ENCODE measurements around the gene ZNF804A.

Gene ZNF804A

DNA sequence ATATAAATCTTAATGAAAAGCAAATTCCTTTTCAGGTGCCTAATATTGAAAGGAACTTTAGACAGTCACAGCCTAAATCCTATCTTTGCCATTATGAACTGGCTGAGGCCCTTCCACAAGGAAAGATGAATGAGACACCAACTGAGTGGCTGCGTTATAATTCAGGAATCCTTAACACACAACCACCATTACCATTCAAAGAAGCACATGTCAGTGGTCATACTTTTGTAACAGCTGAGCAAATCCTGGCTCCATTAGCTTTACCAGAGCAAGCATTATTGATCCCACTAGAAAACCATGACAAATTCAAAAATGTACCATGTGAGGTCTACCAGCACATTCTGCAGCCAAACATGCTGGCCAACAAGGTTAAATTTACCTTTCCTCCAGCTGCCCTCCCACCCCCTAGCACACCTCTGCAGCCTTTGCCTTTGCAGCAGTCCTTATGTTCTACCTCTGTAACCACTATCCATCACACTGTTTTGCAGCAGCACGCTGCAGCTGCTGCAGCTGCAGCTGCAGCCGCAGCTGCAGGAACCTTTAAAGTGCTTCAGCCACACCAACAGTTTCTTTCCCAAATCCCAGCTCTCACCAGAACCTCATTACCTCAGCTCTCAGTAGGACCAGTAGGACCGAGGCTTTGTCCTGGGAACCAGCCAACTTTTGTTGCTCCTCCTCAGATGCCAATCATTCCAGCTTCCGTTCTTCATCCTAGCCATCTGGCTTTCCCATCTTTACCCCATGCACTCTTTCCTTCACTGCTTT lies 340.1 kb downstream of the ZNF804A start:
- no peak for DNase-seq (ENCODE audit: low spot score)

GRCh38 chr2:184945326-184945725 lies 347.0 kb downstream of the ZNF804A start:
- no peak for DNase-seq (ENCODE audit: low spot score)

DNA sequence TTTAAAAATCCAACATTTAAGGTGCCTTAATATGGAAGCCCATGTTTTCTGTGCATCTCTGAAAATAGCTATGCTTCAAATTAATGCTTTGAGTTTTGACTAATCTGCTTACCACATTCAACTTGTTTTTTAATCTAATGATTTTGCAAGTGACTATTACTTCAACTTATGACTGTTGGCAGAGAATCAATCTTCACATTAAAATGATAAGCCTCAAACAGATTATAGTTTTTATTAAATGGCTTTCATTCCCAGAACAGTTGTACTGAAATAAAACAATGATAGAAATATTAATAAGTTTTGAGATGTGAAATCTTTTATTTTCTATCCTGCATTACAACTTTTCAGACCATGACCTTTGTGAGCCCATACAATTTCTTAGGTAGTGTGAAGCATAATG lies 347.5 kb downstream of the ZNF804A start:
- DNase-seq (ENCODE audit: low spot score), result no peak

DNA sequence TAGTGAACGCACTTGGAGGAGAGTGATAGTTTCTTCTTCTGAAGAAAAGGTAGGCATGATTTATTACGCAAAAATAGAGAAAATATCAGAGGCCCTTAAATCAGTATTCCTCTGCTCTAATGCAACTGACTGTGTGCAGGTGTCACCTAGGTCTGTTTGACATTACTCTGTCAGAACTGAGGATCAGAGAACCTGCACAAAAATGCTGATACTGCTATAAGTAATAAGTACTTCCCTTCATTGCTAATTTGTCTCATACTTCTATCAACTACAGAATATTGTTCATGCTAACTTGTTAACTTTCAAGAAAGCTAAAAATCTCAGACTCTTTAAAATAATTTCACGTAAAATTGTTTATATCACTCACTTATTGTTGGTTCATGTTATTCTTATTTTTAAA lies 358.5 kb downstream of the ZNF804A start:
- no peak for DNase-seq (ENCODE audit: low spot score)

DNA sequence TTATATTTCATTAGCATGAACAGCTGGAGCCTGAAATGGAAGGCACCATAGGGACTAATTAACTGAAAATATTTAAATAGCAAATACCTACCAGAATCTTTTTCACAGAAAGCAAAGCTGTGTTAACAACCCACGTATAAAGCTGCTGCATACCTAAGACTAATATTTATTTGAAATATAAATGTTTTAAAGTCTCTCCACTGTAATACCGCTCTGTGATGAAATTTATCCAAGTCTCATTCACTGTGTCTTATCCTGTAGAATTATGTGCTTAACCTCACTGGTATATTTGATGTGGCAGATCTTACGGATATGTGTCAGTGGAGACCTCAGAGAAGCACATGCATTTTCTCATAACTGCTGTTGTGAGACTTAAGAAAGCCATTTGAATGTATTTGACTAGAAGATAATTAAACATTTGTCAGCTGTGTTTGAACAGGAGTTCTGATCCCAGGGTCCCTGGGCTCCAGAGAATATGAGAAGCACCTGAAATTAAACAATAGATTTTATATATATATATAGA lies 373.3 kb downstream of the ZNF804A start:
- no peak for DNase-seq (ENCODE audit: low spot score)

All from kidney capillary endothelial cell (primary cell).